Keratinocyte (primary cell): ENCODE data around the gene CFAP77. TPM values are rescaled to one million over a fixed set of nuclear protein-coding genes. Genes with fewer than 3 reads are reported as not detected.

Experiments
- DNase-seq: peaks from one replicate; pipeline ENCODE4 v3.0.0-alpha.2; 2011; ENCODE audit warnings: low read depth, missing footprints, low spot score
- FAIRE-seq: peaks from 2 replicates; lab custom pipeline; 2011; peaks lifted over from hg19 to GRCh38; lab: Jason Lieb, UNC
- H2AFZ ChIP-seq: 2 replicates; pipeline ENCODE4 v1.6.0; 2012; ENCODE audit warnings: low read length, control low read depth, inconsistent platforms; ENCODE audit not compliant: control insufficient read depth
- H3K27ac ChIP-seq: 2 replicates; pipeline ENCODE4 v1.5.1; 2011; ENCODE audit warnings: low read length; ENCODE audit not compliant: control insufficient read depth, insufficient read depth
- H3K27me3 ChIP-seq: 3 replicates; pipeline ENCODE4 v1.6.0; 2011; ENCODE audit warnings: low read length; ENCODE audit not compliant: control insufficient read depth, insufficient read depth; ENCODE audit errors: extremely low read depth
- H3K36me3 ChIP-seq, 2 experiments: 2 replicates in 1 of 2; 3 replicates in 1 of 2; pipeline ENCODE4 v1.5.1; 2011; ENCODE audit warnings: low read length in 2 of 2, mild to moderate bottlenecking in 1 of 2; ENCODE audit not compliant: control insufficient read depth in 2 of 2, insufficient read depth in 2 of 2; ENCODE audit errors: extremely low read depth in 1 of 2
- H3K4me1 ChIP-seq: 3 replicates; pipeline ENCODE4 v1.5.1; 2011; ENCODE audit warnings: low read length; ENCODE audit not compliant: control insufficient read depth, insufficient read depth; ENCODE audit errors: extremely low read depth
- H3K4me2 ChIP-seq: 3 replicates; pipeline ENCODE4 v1.6.0; 2011; ENCODE audit warnings: low read depth, low read length; ENCODE audit not compliant: control insufficient read depth, insufficient read depth; ENCODE audit errors: extremely low read depth
- H3K4me3 ChIP-seq, 3 experiments: fragments of 200-600 bp in 1 of 3; sonication (generic) in 1 of 3; 2 replicates in 2 of 3; 3 replicates in 1 of 3; pipeline ENCODE4 v1.5.1; 2011 to 2016; ENCODE audit warnings: low read length in 3 of 3, mild to moderate bottlenecking in 3 of 3, control low read depth in 2 of 3, inconsistent platforms in 1 of 3, low read depth in 1 of 3, mixed read lengths in 1 of 3, mixed run types in 1 of 3, moderate library complexity in 1 of 3; ENCODE audit not compliant: control insufficient read depth in 2 of 3, insufficient read depth in 2 of 3; ENCODE audit errors: extremely low read depth in 1 of 3
- H3K79me2 ChIP-seq: 2 replicates; pipeline ENCODE4 v1.6.0; 2012; ENCODE audit warnings: low read length; ENCODE audit not compliant: control insufficient read depth, insufficient read depth
- H3K9ac ChIP-seq: 3 replicates; pipeline ENCODE4 v1.6.0; 2011; ENCODE audit warnings: low read length; ENCODE audit not compliant: control insufficient read depth, insufficient read depth; ENCODE audit errors: extremely low read depth
- H3K9me1 ChIP-seq: 3 replicates; pipeline ENCODE4 v1.6.0; 2011; ENCODE audit warnings: low read length; ENCODE audit not compliant: control insufficient read depth, insufficient read depth; ENCODE audit errors: extremely low read depth
- H3K9me3 ChIP-seq: 2 replicates; pipeline ENCODE4 v1.5.1; 2012; ENCODE audit warnings: low read depth, low read length; ENCODE audit not compliant: control insufficient read depth
- H4K20me1 ChIP-seq: 3 replicates; pipeline ENCODE4 v1.6.0; 2011; ENCODE audit warnings: low read length; ENCODE audit not compliant: control insufficient read depth, insufficient read depth; ENCODE audit errors: extremely low read depth
- CTCF ChIP-seq, 3 experiments: IDR thresholded peaks in 1 of 3; conservative IDR thresholded peaks in 1 of 3; optimal IDR thresholded peaks in 1 of 3; 2 replicates in 2 of 3; 3 replicates in 1 of 3; pipeline versions ENCODE3 to v1.5.1; 2011; ENCODE audit warnings: low read length in 3 of 3, mild to moderate bottlenecking in 3 of 3, moderate library complexity in 2 of 3, control low read depth in 1 of 3, inconsistent platforms in 1 of 3; ENCODE audit not compliant: insufficient read depth in 2 of 3; ENCODE audit errors: extremely low read depth in 1 of 3
- EZH2 ChIP-seq: IDR thresholded peaks from one replicate; pipeline ENCODE4 v1.6.1; 2012; ENCODE audit warnings: inconsistent platforms, mild to moderate bottlenecking, low read length, moderate library complexity
- dilution Hi-C: fragments of 300-500 bp; cut with MboI; formaldehyde crosslinking; loops from one replicate; pipeline ENCODE4 v1.7.0; 2020; ENCODE audit warnings: low sequenced_read_pairs; ENCODE audit not compliant: extremely low pct_ligation_motif_present
- polyA plus RNA-seq, 5 experiments: library from polyadenylated mRNA; depleted of rRNA in 3 of 5; stranded (reverse) in 3 of 5; stranded (forward) in 1 of 5; unstranded in 1 of 5; fragments of >200 nt; gene quantifications; 1 replicate in 1 of 5; 2 replicates in 3 of 5; 3 replicates in 1 of 5; pipeline versions ENCODE4 v1.2.1 to v1.2.3, GENCODE V29; 2011 to 2012; ENCODE audit warnings: missing spikeins in 2 of 5, low read depth in 1 of 5, low replicate concordance in 1 of 5

CFAP77 gene
- polyA plus RNA-seq, 1 donor (not counting 4 experiments of a cell fraction or from before 2014, with no cell fraction given): not detected

DNA sequence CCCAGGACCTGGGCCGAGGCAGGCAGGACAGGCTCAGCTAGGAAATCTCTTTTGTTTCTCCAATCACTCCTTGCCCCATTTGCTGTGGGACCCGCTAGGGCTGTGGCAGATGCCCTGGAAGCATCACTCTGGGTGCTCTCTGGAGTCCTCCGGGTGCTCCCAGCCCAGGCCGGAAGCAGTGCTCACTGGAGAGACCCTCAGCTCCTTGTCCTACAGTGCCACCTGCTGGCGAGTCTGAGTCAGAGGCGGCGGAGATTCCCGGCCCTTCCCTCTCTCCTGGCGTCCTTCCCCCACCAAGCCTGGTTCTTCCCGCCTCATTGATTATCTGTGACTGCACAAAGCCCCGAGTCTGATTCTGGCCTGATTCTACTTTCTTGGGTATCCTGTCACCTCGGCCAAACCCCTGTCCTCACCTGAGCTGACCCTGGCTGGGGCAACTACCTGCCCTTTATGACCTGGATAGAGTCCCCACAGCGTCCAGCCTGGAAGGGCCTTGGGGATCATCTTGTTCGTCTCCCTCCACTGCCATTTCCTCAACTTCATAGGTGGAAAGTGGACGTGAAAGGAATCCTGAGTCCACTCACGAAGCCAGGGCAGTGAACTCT lies 165.1 kb downstream of the CFAP77 start:
- Histone ChIP-seq H2AFZ (no peak overlapping the region), H3K9me3 (no peaks in the 10 kb centered on the region), H3K79me2 (no peaks in the 10 kb centered on the region), H3K36me3 (no peaks in the 10 kb centered on the region), H3K27me3 (peaks cover 52% of the 10 kb centered on the region), H3K4me3 (no peak overlapping the region), H3K9me1 (no peaks in the 10 kb centered on the region), H3K9ac (no peak overlapping the region), H3K27ac (no peak overlapping the region), H3K4me1 (no peaks in the 10 kb centered on the region), H3K4me2 (no peak overlapping the region), H4K20me1 (peaks cover 5% of the 10 kb centered on the region)
- peak; percentile 74 to 94 (median 90) for TF ChIP-seq CTCF (optimal IDR thresholded peaks at IDR 0.05 in 1 of 3, IDR thresholded peaks at IDR 0.05 in 1 of 3, conservative IDR thresholded peaks at IDR 0.05 in 1 of 3; ENCODE audit: extremely low read depth in 1 of 3, insufficient read depth in 2 of 3, low read length in 3 of 3)
- no peak for TF ChIP-seq EZH2
- dilution Hi-C loops: no loop called here
- DNase-seq (no peak), FAIRE-seq (peak; percentile 9)

DNA sequence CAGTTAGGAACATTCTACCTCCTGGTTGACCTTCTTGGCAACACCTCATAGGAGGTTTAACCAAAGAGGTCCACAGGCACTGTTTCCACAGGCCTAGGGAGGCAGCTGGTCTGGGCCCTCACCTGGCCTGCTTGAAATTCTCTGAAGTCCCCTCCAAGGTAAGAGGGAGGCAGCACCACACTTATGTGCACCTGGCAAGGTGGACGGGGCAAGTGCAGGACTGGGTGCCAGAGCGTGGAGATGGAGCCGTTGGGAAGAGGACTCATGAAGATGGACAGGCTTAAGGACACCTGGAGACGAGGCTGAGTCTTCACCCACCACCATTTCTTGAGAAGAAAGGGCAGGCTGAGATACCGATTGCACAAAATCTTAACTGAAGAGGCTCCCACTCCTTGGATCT lies 165.8 kb downstream of the CFAP77 start:
- Histone ChIP-seq H3K36me3 (no peaks in the 10 kb centered on the region), H3K9me3 (no peaks in the 10 kb centered on the region), H2AFZ (no peak overlapping the region), H3K79me2 (no peaks in the 10 kb centered on the region), H3K4me2 (no peak overlapping the region), H3K9me1 (no peaks in the 10 kb centered on the region), H3K27ac (no peak overlapping the region), H3K4me1 (no peaks in the 10 kb centered on the region), H3K4me3 (no peak overlapping the region), H3K9ac (no peak overlapping the region), H3K27me3 (peaks cover 59% of the 10 kb centered on the region), H4K20me1 (peaks cover 6% of the 10 kb centered on the region)
- TF ChIP-seq CTCF (optimal IDR thresholded peaks at IDR 0.05 in 1 of 3, IDR thresholded peaks at IDR 0.05 in 1 of 3, conservative IDR thresholded peaks at IDR 0.05 in 1 of 3; ENCODE audit: extremely low read depth in 1 of 3, insufficient read depth in 2 of 3, low read length in 3 of 3): no peak
- no peak for TF ChIP-seq EZH2
- FAIRE-seq (no peak), DNase-seq (no peak)
- dilution Hi-C loops: no loop called here
